HG03442 (cell line): ENCODE data around the gene EXOC8.

Source experiments
- ATAC-seq: cut with Tn5 transposase; IDR thresholded peaks from one replicate; pipeline ENCODE4 v1.9.1; 2021; ENCODE audit warnings: mild to moderate bottlenecking, moderate library complexity; ENCODE audit not compliant: unreplicated experiment

Gene EXOC8

GRCh38 chr1:231317306-231318014 is 20.2 kb downstream of the EXOC8 start:
- ATAC-seq = no peak

GRCh38 chr1:231315887-231316286 is 21.8 kb downstream of the EXOC8 start:
- ATAC-seq = peak; percentile 89

- ATAC-seq = no peak
These were observed 24.0 kb downstream of the EXOC8 start for GRCh38 chr1:231313661-231314060.

- ATAC-seq = no peak
These were observed 25.2 kb downstream of the EXOC8 start for GRCh38 chr1:231312432-231312788.

GRCh38 chr1:231311720-231312431 is 25.8 kb downstream of the EXOC8 start:
- ATAC-seq = no peak

- ATAC-seq = no peak
These were observed 27.2 kb downstream of the EXOC8 start for GRCh38 chr1:231310391-231310934.

GRCh38 chr1:231301990-231302389 is 35.7 kb downstream of the EXOC8 start:
- ATAC-seq = no peak

- ATAC-seq = no peak
These were observed 41.7 kb downstream of the EXOC8 start for GRCh38 chr1:231295938-231296337.

GRCh38 chr1:231286603-231287002 is 51.0 kb downstream of the EXOC8 start:
- ATAC-seq = no peak

- ATAC-seq = no peak
These were observed 53.2 kb downstream of the EXOC8 start for GRCh38 chr1:231284441-231284840.
